Spleen (tissue), 11 donors: ENCODE measurements around the gene OR6S1. TPM values are rescaled to one million over a fixed set of nuclear protein-coding genes. Genes with fewer than 3 reads are reported as not detected.
A peak's percentile ranks its signal among the peaks of the same experiment; 100 is the strongest.

Source experiments
- DNase-seq: peaks from one replicate; pipeline ENCODE4 v3.0.0-alpha.2; 2020
- H3K27ac ChIP-seq, 8 donors: fragments of 200-600 bp; sonication (generic) in 7 of 8; 1 replicate in 4 of 8; 2 replicates in 4 of 8; pipeline versions ENCODE4 v1.5.0 to v1.8.0; 2016 to 2021; ENCODE audit warnings: inconsistent platforms in 4 of 8, mild to moderate bottlenecking in 4 of 8, moderate library complexity in 1 of 8
- H3K27me3 ChIP-seq, 7 donors: fragments of 200-600 bp; sonication (generic) in 6 of 7; replicated peaks in 1 of 7; 1 replicate in 4 of 7; 2 replicates in 3 of 7; pipeline versions ENCODE4 v1.5.0 to v1.8.0; 2016 to 2021; ENCODE audit warnings: inconsistent platforms in 3 of 7, mild to moderate bottlenecking in 1 of 7
- H3K36me3 ChIP-seq, 6 donors: fragments of 200-600 bp; sonication (generic) in 5 of 6; 1 replicate in 4 of 6; 2 replicates in 2 of 6; pipeline versions ENCODE4 v1.5.0 to v1.8.0; 2016 to 2021; ENCODE audit warnings: inconsistent platforms in 2 of 6
- H3K4me1 ChIP-seq, 6 donors: fragments of 200-600 bp; sonication (generic) in 5 of 6; 1 replicate in 3 of 6; 2 replicates in 3 of 6; pipeline versions ENCODE4 v1.5.0 to v1.8.0; 2016 to 2021; ENCODE audit warnings: inconsistent platforms in 3 of 6
- H3K4me3 ChIP-seq, 8 donors: fragments of 200-600 bp; sonication (generic) in 7 of 8; 1 replicate in 4 of 8; 2 replicates in 4 of 8; pipeline versions ENCODE4 v1.5.0 to v1.8.0; 2016 to 2021; ENCODE audit warnings: inconsistent platforms in 4 of 8, mild to moderate bottlenecking in 4 of 8, moderate library complexity in 2 of 8
- H3K9me3 ChIP-seq, 8 donors: fragments of 200-600 bp; sonication (generic) in 7 of 8; 1 replicate in 4 of 8; 2 replicates in 4 of 8; pipeline versions ENCODE4 v1.5.0 to v1.8.0; 2016 to 2021; ENCODE audit warnings: inconsistent platforms in 4 of 8
- POLR2A ChIP-seq, 3 donors: fragments of 450-650 bp; IDR thresholded peaks; one replicate each; pipeline ENCODE4 v1.5.1; 2017; ENCODE audit warnings: antibody characterized with exemption in 3 of 3, mild to moderate bottlenecking in 1 of 3
- POLR2AphosphoS5 ChIP-seq, 3 donors: sonication (generic); formaldehyde crosslinking; IDR thresholded peaks; one replicate each; pipeline ENCODE4 v1.5.1; 2017; ENCODE audit warnings: antibody characterized with exemption in 3 of 3
- WGBS, 5 donors: extraction: QIAGEN DNeasy Blood & Tissue Kit in 3 of 5; methylation state at CpG; one replicate each; pipeline versions ENCODE4 v1.1.5 to v1.1.7; 2013 to 2018; 5-methylcytosine and 5-hydroxymethylcytosine counted together
- intact Hi-C: fragments of 100-400 bp; cut with DNase I; formaldehyde crosslinking; loops from one replicate; pipeline ENCODE4 v1.15.0; 2023; ENCODE audit warnings: low total_unique reads
- polyA plus RNA-seq, 3 donors: library from polyadenylated mRNA; stranded (reverse); fragments of 200-250 nt; gene quantifications; one replicate each; pipeline ENCODE4 v1.2.1, GENCODE V29; 2013
- total RNA-seq, 7 donors: library from RNA; depleted of rRNA in 3 of 7; stranded (reverse); fragments of >200 nt in 3 of 7; fragmentation: NEBNext Ultra II Directional in 4 of 7; extraction: Animal tissue kit (Norgen Biotek cat#: 25700) in 4 of 7; gene quantifications; one replicate each; pipeline versions ENCODE4 v1.1.0 to v1.2.1, GENCODE V29; 2016 to 2021
- TF ChIP-seq, protein P1 (sequence below), 11 experiments: fragments of 200-600 bp in 7 of 11; fragments of 450-650 bp in 4 of 11; sonication (generic) in 4 of 11; IDR thresholded peaks in 8 of 11; conservative IDR thresholded peaks in 3 of 11; 1 replicate in 7 of 11; 2 replicates in 4 of 11; pipeline versions ENCODE4 v1.4.0 to v1.8.0; 2016 to 2021; ENCODE audit warnings: antibody characterized with exemption in 11 of 11, inconsistent platforms in 4 of 11, mild to moderate bottlenecking in 1 of 11
- donor health status: healthy with polysubstance abuse.
- donor health status: DM: no; HTN: no; CAD: no; lungs with moderate emphysema.
- donor health status: DM: no; HTN: no; CAD: no.
- donor health status: Bipolar disorder and iron deficiency.
- donor health status: healthy.
- donor health status: DM: no; HTN: no; CAD: no.
- donor health status: DM: yes; HTN: yes; CAD: no.

The OR6S1 gene
- total and polyA plus RNA-seq, 10 donors: 0.10 to 0.77 (median 0.27) TPM; not detected in 7

DNA sequence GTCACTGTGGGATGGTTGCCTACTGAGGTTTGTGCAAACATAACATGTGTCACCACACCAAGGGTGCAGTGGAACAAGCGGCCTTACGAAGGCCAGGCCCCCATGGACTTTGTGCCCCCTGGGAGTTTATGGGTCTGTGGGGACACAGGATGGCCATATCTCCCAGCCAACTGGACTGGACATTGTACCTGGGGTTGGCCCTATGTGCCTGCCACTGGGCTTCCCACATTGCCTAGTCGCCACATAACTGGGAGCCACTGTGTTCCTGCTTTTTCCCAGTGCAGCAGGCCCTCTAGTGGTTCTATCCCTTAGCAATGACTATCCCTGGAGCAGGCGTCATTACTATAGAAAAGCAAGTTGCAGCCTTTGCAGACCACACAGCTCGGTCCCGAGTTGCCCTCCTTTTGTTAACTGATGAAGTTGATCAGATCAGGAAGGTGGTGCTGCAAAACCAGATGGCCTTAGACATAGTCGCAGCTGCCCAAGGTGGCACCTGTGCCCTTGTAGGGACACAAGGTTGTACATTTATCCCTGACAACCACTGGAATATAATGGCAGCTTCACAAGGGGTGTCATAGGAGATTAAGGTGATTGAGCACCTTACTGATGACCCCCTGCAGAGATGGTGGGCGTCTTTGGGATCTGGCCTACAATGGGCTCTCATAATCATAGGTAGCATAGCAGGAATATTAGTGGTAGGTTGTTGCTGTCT is 35.1 kb downstream of the OR6S1 start:
- H3K27ac ChIP-seq: no peak overlapping the region
- H3K4me1 ChIP-seq: peaks cover 4 to 26% (median 17%) of the 10 kb centered on the region in 6 donors
- no peaks in the 10 kb centered on the region for H3K9me3 ChIP-seq
- no peaks in the 10 kb centered on the region for H3K36me3 ChIP-seq
- no peak for DNase-seq
- intact Hi-C loops: loop anchor here (5.0 kb wide), 1 partner anchor 279 kb away; no protein-coding TSS in a partner anchor
- no peaks in the 10 kb centered on the region for H3K27me3 ChIP-seq
- no peak overlapping the region for H3K4me3 ChIP-seq
- WGBS, 5 donors: 19 to 56% (median 51%) methylated on average over 6 to 8 of the region's 8 CpGs
- no peak for TF ChIP-seq POLR2AphosphoS5 (IDR thresholded peaks at IDR 0.05)
- TF ChIP-seq POLR2A (IDR thresholded peaks at IDR 0.05): no peak
- TF ChIP-seq, protein P1, sequence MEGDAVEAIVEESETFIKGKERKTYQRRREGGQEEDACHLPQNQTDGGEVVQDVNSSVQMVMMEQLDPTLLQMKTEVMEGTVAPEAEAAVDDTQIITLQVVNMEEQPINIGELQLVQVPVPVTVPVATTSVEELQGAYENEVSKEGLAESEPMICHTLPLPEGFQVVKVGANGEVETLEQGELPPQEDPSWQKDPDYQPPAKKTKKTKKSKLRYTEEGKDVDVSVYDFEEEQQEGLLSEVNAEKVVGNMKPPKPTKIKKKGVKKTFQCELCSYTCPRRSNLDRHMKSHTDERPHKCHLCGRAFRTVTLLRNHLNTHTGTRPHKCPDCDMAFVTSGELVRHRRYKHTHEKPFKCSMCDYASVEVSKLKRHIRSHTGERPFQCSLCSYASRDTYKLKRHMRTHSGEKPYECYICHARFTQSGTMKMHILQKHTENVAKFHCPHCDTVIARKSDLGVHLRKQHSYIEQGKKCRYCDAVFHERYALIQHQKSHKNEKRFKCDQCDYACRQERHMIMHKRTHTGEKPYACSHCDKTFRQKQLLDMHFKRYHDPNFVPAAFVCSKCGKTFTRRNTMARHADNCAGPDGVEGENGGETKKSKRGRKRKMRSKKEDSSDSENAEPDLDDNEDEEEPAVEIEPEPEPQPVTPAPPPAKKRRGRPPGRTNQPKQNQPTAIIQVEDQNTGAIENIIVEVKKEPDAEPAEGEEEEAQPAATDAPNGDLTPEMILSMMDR (IDR thresholded peaks at IDR 0.05 in 8 of 11, conservative IDR thresholded peaks at IDR 0.05 in 3 of 11): peak in 4 of 11 experiments; percentile 15 to 32 (median 18)

GRCh38 chr14:20603813-20604690 is 37.4 kb downstream of the OR6S1 start:
- WGBS, 5 donors: 63 to 85% (median 77%) methylated on average over 13 of the region's 13 CpGs
- no peaks in the 10 kb centered on the region for H3K36me3 ChIP-seq
- H3K27ac ChIP-seq: no peak overlapping the region
- H3K9me3 ChIP-seq: no peaks in the 10 kb centered on the region
- no peak overlapping the region for H3K4me3 ChIP-seq
- no peaks in the 10 kb centered on the region for H3K27me3 ChIP-seq
- intact Hi-C loops: no loop called here
- DNase-seq: no peak
- H3K4me1 ChIP-seq: peaks cover 0 to 4% (median 1%) of the 10 kb centered on the region in 6 donors
- TF ChIP-seq POLR2AphosphoS5 (IDR thresholded peaks at IDR 0.05): no peak
- TF ChIP-seq, protein P1 (IDR thresholded peaks at IDR 0.05 in 8 of 11, conservative IDR thresholded peaks at IDR 0.05 in 3 of 11): no peak
- no peak for TF ChIP-seq POLR2A (IDR thresholded peaks at IDR 0.05)

DNA sequence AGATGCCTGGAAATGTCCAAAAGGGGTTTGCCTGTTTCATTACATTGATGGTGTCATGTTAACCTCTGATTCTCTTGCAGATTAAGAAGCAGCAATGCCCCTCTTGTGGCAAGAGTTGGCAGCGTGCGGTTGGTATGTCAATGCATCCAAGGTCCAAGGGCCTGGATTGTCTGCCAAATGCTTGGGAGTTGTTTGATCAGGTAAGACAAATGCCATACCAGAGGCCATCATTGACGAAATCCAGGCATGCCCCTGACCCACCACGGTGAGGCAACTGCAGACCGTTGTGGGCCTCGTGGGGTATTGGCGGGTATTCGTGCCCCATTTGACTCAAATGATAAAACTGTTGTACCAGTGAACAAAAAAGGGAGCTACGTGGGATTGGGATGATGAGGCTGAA is 38.9 kb downstream of the OR6S1 start:
- no peaks in the 10 kb centered on the region for H3K4me1 ChIP-seq
- intact Hi-C loops: no loop called here
- no peaks in the 10 kb centered on the region for H3K36me3 ChIP-seq
- no peaks in the 10 kb centered on the region for H3K27me3 ChIP-seq
- 78 to 93% (median 86%) methylated on average over 9 of the region's 9 CpGs for WGBS, 5 donors
- DNase-seq: no peak
- H3K27ac ChIP-seq: no peak overlapping the region
- TF ChIP-seq, protein P1 (IDR thresholded peaks at IDR 0.05 in 8 of 11, conservative IDR thresholded peaks at IDR 0.05 in 3 of 11): no peak
- TF ChIP-seq POLR2A (IDR thresholded peaks at IDR 0.05): no peak
- TF ChIP-seq POLR2AphosphoS5 (IDR thresholded peaks at IDR 0.05): no peak
- H3K4me3 ChIP-seq: no peak overlapping the region
- H3K9me3 ChIP-seq: no peaks in the 10 kb centered on the region

- Histone ChIP-seq H3K36me3 (no peaks in the 10 kb centered on the region), H3K27ac (no peak overlapping the region), H3K4me1 (no peaks in the 10 kb centered on the region), H3K27me3 (no peaks in the 10 kb centered on the region), H3K9me3 (no peaks in the 10 kb centered on the region), H3K4me3 (no peak overlapping the region)
- intact Hi-C loops: no loop called here
- no peak for DNase-seq
- TF ChIP-seq, protein P1 (IDR thresholded peaks at IDR 0.05 in 8 of 11, conservative IDR thresholded peaks at IDR 0.05 in 3 of 11): no peak
- no peak for TF ChIP-seq POLR2AphosphoS5 (IDR thresholded peaks at IDR 0.05)
- TF ChIP-seq POLR2A (IDR thresholded peaks at IDR 0.05): no peak
- 51 to 86% (median 73%) methylated on average over 12 of the region's 12 CpGs for WGBS, 5 donors
Observed at GRCh38 chr14:20601522-20601921, 40.0 kb downstream of the OR6S1 start.
